HG02884 (cell line): ENCODE measurements around the gene TAOK1.
"Not testable (repeated sequence)": the region's sequence is repeated elsewhere in the genome, so short reads cannot be mapped to it uniquely, and the experiment has no call there.

ENCODE experiments used
- ATAC-seq: cut with Tn5 transposase; IDR thresholded peaks from one replicate; pipeline ENCODE4 v1.9.1; 2021; ENCODE audit warnings: mild to moderate bottlenecking, moderate library complexity; ENCODE audit not compliant: unreplicated experiment

The TAOK1 gene

GRCh38 chr17:29533976-29534375 is 143.8 kb downstream of the TAOK1 start:
- ATAC-seq, result no peak

GRCh38 chr17:29544066-29544465 is 153.9 kb downstream of the TAOK1 start:
- no peak for ATAC-seq

GRCh38 chr17:29546085-29546484 is 155.9 kb downstream of the TAOK1 start:
- ATAC-seq, result no peak

- ATAC-seq, result no peak
Observed at GRCh38 chr17:29546830-29547229, 156.7 kb downstream of the TAOK1 start.

GRCh38 chr17:29549177-29549923 is 159.2 kb downstream of the TAOK1 start:
- no peak for ATAC-seq

DNA sequence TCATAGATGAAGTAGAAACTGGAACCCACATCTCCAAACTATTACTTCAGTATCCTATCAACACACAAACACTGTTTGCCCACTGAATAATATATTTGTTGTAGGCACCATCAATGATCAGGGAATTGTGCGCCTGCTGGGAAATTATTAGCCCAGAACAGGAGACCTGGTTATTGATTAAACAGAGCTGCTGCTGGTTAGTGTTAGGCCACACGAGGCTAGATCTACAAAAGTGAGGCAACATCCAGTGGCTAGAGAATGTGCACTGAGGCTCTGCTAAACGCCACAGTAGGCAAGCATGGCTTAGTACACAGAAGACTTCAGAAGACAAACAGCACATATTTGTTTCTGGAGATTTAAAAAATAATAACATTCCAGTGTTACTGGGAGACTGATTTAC is 165.7 kb downstream of the TAOK1 start:
- ATAC-seq, result no peak

- ATAC-seq, result no peak
Observed at GRCh38 chr17:29557085-29557738, 167.0 kb downstream of the TAOK1 start.

DNA sequence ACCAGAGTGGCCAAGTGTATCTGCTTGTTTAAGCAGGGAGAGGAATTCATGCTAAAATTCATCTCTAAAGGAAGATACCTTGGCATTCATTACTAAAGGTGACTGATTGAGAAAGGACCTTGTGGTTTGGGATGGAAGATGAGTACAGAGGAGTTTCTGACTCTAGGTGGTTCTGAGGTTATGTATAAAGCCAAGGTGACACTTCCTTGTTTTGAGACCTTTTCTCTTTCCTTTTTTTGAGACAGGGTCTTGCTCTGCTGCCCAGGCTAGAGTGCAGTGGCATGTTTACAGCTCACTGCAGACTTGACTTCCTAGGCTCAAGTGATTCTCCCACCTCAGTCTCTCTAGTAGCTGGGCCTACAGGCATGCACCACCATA is 167.6 kb downstream of the TAOK1 start:
- ATAC-seq, result no peak

DNA sequence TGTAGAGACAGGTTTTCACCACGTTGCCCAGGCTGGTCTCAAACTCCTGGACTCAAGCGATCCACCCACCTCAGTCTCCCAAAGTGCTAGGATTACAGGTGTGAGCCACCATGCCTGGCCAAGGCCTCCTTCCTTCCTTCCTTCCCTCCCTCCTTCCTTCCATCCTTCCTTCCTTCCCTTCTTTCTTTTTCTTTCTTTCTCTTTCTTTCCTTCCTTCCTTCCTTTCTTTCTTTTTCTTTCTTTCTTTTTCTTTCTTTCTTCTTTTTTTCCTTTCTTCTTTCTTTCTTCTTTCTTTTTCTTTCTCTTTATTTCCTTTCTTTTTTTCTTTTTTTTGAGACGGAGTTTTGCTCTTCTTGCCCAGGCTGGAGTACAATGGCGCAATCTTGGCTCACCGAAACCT is 168.0 kb downstream of the TAOK1 start:
- not testable (repeated sequence) for ATAC-seq

DNA sequence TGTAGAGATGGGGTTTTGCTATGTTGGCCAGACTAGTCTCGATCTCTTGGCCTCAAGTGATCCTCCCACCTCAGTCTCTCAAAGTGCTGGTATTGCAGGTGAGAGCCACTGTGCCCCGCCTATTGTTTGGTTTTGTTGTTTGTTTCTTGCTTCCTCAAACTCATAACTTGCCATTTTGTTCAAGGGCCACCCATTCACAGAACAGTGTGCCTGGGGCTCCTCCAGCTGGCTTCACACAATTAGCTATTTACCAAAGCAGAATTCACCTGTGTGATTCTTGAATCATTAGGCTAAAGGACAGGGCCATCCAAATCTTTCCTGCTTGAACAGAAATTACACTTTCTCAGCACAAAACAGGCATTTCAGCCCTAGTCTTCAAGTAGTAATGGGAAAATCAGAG is 169.5 kb downstream of the TAOK1 start:
- ATAC-seq, result no peak

DNA sequence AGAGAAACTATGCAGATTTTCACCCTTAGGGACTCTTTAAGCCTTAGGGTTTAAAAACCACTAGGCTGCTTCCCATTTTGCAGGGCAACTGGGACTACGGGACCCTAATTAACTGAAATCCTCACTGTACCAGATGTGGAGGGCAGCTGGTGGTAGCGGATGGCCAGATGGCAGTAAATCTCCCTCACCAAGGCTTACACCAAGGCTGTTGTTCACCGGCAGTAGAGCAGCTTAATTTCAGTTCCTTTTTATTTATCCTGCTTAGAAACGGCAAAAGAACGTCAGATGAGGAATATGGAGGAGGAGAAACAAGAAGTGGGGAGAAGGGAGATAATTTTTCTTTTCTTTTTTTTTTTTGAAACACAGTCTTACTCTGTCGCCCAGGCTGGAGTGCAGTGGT is 170.2 kb downstream of the TAOK1 start:
- no peak for ATAC-seq

GRCh38 chr17:29561554-29562517 is 171.7 kb downstream of the TAOK1 start:
- no peak for ATAC-seq

GRCh38 chr17:29562615-29563014 is 172.5 kb downstream of the TAOK1 start:
- ATAC-seq, result no peak

- no peak for ATAC-seq
Observed at GRCh38 chr17:29563816-29564215, 173.7 kb downstream of the TAOK1 start.

- ATAC-seq, result no peak
Observed at GRCh38 chr17:29565643-29566472, 175.7 kb downstream of the TAOK1 start.

GRCh38 chr17:29566473-29567303 is 176.5 kb downstream of the TAOK1 start, which contains the start of gene ABHD15:
ABHD15 (minus strand) TSS chr17:29567037; CDS start chr17:29566966, 71 bp downstream.
- no peak for ATAC-seq

- no peak for ATAC-seq
Observed at GRCh38 chr17:29567304-29567553, 177.1 kb downstream of the TAOK1 start.

- ATAC-seq, result no peak
Observed at GRCh38 chr17:29567554-29568330, 177.6 kb downstream of the TAOK1 start.
